Activated T-helper 1 cell treated with anti-CD3 and anti-CD28 coated beads, Interleukin-12 subunit alpha, Interleukin-12 subunit beta, Interleukin-2, Interleukin-4 antibody, amounts not matched to agents 30 ng/mL and 10 ng/mL and 1 ng/mL, durations not matched to agents 14 hours and 24 hours and 36 hours (primary cell): ENCODE data around the gene EPN1. TPM values are rescaled to one million over a fixed set of nuclear protein-coding genes. Genes with fewer than 3 reads are reported as not detected.

Experiments
- DNase-seq: peaks from one replicate; pipeline ENCODE4 v3.0.0; 2021; ENCODE audit warnings: low spot score
- H3K27ac Mint-ChIP-seq: one replicate; pipeline ENCODE4 v1.8.0; 2021; ENCODE audit warnings: mild to moderate bottlenecking, mixed read lengths
- H3K27me3 Mint-ChIP-seq: one replicate; pipeline ENCODE4 v1.8.0; 2022; ENCODE audit warnings: mild to moderate bottlenecking, moderate library complexity, mixed read lengths; ENCODE audit not compliant: insufficient read depth
- H3K36me3 Mint-ChIP-seq: one replicate; pipeline ENCODE4 v1.8.0; 2021; ENCODE audit warnings: low read depth, mixed read lengths
- H3K4me1 Mint-ChIP-seq: one replicate; pipeline ENCODE4 v1.8.0; 2021; ENCODE audit warnings: low read depth, mixed read lengths
- H3K4me3 Mint-ChIP-seq: one replicate; pipeline ENCODE4 v1.8.0; 2021; ENCODE audit warnings: mild to moderate bottlenecking, moderate library complexity, mixed read lengths
- H3K9me3 Mint-ChIP-seq: one replicate; pipeline ENCODE4 v1.8.0; 2021; ENCODE audit warnings: mixed read lengths
- intact Hi-C: fragments of 100-400 bp; cut with micrococcal nuclease; formaldehyde crosslinking; loops from one replicate; pipeline ENCODE4 v1.15.1; 2024
- total RNA-seq: library from RNA; stranded (reverse); gene quantifications from 2 replicates; pipeline ENCODE4 v1.2.3, GENCODE V29; 2022

Gene EPN1
- total RNA-seq, 1 donor from 2014 or later: 48.3 TPM

DNA sequence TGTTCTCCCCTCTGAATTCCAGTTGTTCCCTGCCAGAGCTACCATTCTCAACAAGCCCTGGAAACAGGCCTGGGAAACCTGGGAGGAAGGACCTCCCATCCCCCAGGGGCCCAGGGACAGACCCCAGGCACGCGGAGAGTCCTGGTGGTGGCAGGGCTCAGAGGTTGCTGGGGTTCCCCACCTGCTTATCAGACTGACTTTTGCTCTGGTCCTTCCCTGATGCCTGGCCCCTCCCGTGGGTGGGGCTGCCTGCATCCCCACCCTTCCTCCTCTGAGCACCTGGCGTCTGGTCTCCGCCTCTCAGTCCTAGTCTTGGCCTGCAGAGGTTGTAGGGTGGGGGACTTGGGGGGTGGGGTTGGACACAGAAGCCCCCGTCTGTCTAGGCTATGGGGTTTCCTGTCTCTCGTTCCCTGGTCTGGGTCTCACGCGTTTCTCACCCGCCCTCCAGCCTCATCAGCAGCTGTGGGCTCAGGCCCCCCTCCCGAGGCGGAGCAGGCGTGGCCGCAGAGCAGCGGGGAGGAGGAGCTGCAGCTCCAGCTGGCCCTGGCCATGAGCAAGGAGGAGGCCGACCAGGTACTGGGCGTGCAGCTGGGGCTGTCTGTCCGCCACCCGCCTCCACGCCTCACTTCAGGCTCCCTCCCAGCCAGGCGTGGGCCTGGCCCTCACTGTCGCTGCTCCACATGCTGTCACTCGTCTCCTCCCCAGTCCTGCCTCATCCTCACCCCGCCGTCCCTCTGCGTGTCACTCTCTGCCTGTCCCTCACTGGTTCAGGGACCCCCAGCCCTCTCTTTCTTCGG, 13.6 kb downstream of the EPN1 start:
- DNase-seq: no peak
- intact Hi-C loops: no loop called here

GRCh38 chr19:55689411-55690108, 14.5 kb downstream of the EPN1 start:
- intact Hi-C loops: no loop called here
- H3K27ac Mint-ChIP-seq: no peak overlapping the region
- H3K9me3 Mint-ChIP-seq: no peaks in the 10 kb centered on the region
- H3K4me3 Mint-ChIP-seq: no peak overlapping the region
- DNase-seq: no peak
- peaks cover 11% of the 10 kb centered on the region for H3K36me3 Mint-ChIP-seq
- no peaks in the 10 kb centered on the region for H3K27me3 Mint-ChIP-seq
- no peaks in the 10 kb centered on the region for H3K4me1 Mint-ChIP-seq

More for the DNA sequence above, 13.6 kb downstream of the EPN1 start:
- Mint-ChIP-seq H3K9me3 (no peaks in the 10 kb centered on the region), H3K27ac (no peak overlapping the region), H3K4me3 (no peak overlapping the region), H3K4me1 (no peaks in the 10 kb centered on the region), H3K36me3 (peaks cover 12% of the 10 kb centered on the region), H3K27me3 (no peaks in the 10 kb centered on the region)

GRCh38 chr19:55690109-55690768, 15.2 kb downstream of the EPN1 start:
- no peaks in the 10 kb centered on the region for H3K4me1 Mint-ChIP-seq
- H3K36me3 Mint-ChIP-seq: peaks cover 9% of the 10 kb centered on the region
- H3K9me3 Mint-ChIP-seq: no peaks in the 10 kb centered on the region
- no peak for DNase-seq
- H3K27me3 Mint-ChIP-seq: no peaks in the 10 kb centered on the region
- intact Hi-C loops: no loop called here
- no peak overlapping the region for H3K27ac Mint-ChIP-seq
- H3K4me3 Mint-ChIP-seq: no peak overlapping the region

GRCh38 chr19:55690769-55691545, 15.9 kb downstream of the EPN1 start:
- Mint-ChIP-seq H3K36me3 (peaks cover 11% of the 10 kb centered on the region), H3K27ac (no peak overlapping the region)
- no peak for DNase-seq

DNA sequence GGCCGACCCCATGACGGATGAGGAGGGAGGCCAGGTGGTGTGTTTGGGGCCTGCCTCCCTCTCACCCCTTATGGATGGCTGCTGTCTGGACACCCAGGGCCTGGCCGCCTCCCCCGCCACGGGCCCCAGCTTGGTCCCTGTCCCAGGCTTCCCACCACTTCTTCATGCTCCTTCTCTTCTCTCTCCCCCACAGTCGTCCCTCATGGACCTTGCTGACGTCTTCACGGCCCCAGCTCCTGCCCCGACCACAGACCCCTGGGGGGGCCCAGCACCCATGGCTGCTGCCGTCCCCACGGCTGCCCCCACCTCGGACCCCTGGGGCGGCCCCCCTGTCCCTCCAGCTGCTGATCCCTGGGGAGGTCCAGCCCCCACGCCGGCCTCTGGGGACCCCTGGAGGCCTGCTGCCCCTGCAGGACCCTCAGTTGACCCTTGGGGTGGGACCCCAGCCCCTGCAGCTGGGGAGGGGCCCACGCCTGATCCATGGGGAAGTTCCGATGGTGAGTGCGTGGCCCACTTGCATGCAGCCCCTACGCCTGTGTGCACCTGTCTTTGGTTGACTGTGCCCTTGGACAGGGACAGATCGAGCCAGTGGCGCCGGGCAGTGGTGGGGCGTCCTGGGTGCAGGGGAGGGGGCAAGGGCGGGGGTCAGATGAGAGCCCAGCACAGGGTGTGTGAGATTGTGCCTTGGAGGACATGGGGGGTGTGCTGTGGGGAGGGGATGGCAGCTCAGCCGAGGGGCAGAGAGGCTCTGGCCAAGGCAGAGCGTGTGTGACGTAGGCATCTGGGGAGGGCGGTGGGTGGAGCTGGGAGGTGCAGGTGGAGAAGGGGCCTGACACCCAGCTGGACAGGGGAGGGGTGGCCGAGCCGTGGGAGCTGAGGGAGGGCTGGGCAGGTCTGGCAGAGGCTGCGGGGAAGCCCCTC, 16.8 kb downstream of the EPN1 start:
- H3K36me3 Mint-ChIP-seq: peaks cover 8% of the 10 kb centered on the region
- intact Hi-C loops: no loop called here
- H3K4me3 Mint-ChIP-seq: no peak overlapping the region
- H3K4me1 Mint-ChIP-seq: no peaks in the 10 kb centered on the region
- H3K27me3 Mint-ChIP-seq: no peaks in the 10 kb centered on the region
- no peak for DNase-seq
- H3K27ac Mint-ChIP-seq: no peak overlapping the region
- no peaks in the 10 kb centered on the region for H3K9me3 Mint-ChIP-seq

More at GRCh38 chr19:55690769-55691545, 15.9 kb downstream of the EPN1 start:
- Mint-ChIP-seq H3K27me3 (no peaks in the 10 kb centered on the region), H3K4me3 (no peak overlapping the region), H3K9me3 (no peaks in the 10 kb centered on the region), H3K4me1 (no peaks in the 10 kb centered on the region)
- intact Hi-C loops: no loop called here

DNA sequence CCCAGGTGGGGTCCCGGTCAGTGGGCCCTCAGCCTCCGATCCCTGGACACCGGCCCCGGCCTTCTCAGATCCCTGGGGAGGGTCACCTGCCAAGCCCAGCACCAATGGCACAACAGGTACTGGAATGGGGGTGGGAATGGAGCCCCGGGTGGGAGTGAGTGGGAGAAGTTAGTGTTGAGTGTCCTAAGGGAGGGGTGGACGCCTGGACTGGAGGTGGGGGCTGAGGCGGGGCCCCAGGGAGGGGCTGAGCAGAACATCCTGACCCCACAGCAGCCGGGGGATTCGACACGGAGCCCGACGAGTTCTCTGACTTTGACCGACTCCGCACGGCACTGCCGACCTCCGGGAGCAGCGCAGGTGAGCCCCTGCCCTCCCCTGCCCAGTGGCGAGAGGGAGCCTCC, 17.7 kb downstream of the EPN1 start:
- H3K36me3 Mint-ChIP-seq: peaks cover 13% of the 10 kb centered on the region
- intact Hi-C loops: no loop called here
- no peak overlapping the region for H3K27ac Mint-ChIP-seq
- DNase-seq: no peak
- H3K4me1 Mint-ChIP-seq: no peaks in the 10 kb centered on the region
- no peaks in the 10 kb centered on the region for H3K27me3 Mint-ChIP-seq
- H3K9me3 Mint-ChIP-seq: no peaks in the 10 kb centered on the region
- H3K4me3 Mint-ChIP-seq: no peak overlapping the region

DNA sequence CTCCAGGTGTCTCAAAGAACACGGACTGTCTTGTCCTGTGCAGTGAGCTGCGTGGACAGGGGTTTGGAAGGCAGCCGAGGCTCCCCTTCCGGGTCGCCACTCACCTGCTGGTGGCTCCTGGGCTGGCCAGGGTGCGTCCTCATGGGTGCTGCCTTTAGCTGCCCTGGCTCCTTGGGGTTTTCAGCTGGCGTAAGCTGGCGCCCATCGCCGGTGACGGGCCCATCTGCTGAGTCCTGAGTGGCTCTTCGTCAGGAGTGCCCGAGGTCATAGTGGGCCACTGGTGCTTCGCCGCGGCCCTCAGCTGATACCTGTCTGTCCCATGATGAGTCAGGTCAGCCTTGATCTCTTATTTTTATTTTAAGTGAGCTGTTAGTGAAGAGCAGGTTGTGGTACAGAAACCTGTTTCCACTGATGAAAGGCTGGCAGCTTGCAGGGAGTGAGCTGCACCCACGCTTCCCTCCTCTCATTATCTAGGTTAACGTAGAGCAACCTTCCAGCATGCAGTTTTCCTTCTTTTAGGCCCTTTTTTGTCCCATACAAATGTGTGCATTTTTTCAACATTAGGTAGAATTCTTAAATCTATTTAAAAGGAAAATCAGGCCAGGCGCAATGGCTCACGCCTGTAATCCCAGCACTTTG, 18.4 kb downstream of the EPN1 start:
- no peak overlapping the region for H3K27ac Mint-ChIP-seq

DNA sequence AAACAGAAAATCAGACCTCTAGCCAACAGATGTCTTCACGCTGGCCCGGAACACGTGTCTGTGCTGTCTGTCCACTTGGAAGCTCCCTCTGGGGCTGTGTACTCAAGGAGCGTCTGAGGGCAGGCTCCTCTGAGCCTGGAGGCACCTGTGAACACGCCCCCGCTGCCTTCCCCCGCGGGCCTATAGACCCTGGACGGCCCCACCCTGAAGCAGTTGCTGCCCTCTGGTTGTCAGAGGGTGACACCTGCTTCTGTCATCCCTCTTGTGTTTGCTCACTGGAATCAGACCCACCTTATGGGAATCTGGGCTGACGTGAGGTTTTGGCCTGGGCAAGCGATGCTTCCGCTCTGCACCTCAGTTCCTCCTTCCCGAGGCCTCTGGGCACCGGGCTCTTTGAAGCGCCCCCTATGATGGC, 19.2 kb downstream of the EPN1 start:
- no peak for DNase-seq
- H3K4me3 Mint-ChIP-seq: no peak overlapping the region
- no peak overlapping the region for H3K27ac Mint-ChIP-seq
- H3K27me3 Mint-ChIP-seq: no peaks in the 10 kb centered on the region
- intact Hi-C loops: no loop called here
- H3K4me1 Mint-ChIP-seq: no peaks in the 10 kb centered on the region
- H3K36me3 Mint-ChIP-seq: peaks cover 17% of the 10 kb centered on the region
- no peaks in the 10 kb centered on the region for H3K9me3 Mint-ChIP-seq

More for the DNA sequence above, 18.4 kb downstream of the EPN1 start:
- Mint-ChIP-seq H3K4me1 (no peaks in the 10 kb centered on the region), H3K36me3 (peaks cover 15% of the 10 kb centered on the region), H3K9me3 (no peaks in the 10 kb centered on the region), H3K4me3 (no peak overlapping the region), H3K27me3 (no peaks in the 10 kb centered on the region)
- intact Hi-C loops: no loop called here
- DNase-seq: no peak

DNA sequence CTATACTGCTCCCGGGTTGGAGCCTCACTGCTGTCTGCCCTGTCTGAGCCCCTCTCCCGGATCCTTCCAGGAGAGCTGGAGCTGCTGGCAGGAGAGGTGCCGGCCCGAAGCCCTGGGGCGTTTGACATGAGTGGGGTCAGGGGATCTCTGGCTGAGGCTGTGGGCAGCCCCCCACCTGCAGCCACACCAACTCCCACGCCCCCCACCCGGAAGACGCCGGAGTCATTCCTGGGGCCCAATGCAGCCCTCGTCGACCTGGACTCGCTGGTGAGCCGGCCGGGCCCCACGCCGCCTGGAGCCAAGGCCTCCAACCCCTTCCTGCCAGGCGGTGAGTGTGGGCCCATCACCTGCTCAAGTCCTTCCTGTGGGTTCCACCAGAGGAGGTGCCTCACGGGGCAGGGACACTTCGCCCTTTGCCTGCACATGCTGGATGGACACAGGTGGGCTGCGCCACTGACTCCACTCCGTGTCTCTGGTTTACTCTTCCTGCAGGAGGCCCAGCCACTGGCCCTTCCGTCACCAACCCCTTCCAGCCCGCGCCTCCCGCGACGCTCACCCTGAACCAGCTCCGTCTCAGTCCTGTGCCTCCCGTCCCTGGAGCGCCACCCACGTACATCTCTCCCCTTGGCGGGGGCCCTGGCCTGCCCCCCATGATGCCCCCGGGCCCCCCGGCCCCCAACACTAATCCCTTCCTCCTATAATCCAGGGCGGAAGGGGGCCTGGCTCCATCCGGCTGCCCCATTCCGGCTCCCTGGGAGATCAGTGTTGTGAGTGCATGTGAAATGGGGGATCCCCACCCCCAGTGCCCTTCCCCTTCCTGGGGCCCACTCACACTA, 19.8 kb downstream of the EPN1 start:
- Mint-ChIP-seq H3K36me3 (peaks cover 17% of the 10 kb centered on the region), H3K27ac (no peak overlapping the region), H3K9me3 (no peaks in the 10 kb centered on the region), H3K4me1 (no peaks in the 10 kb centered on the region), H3K27me3 (no peaks in the 10 kb centered on the region), H3K4me3 (no peak overlapping the region)
- intact Hi-C loops: no loop called here
- no peak for DNase-seq

DNA sequence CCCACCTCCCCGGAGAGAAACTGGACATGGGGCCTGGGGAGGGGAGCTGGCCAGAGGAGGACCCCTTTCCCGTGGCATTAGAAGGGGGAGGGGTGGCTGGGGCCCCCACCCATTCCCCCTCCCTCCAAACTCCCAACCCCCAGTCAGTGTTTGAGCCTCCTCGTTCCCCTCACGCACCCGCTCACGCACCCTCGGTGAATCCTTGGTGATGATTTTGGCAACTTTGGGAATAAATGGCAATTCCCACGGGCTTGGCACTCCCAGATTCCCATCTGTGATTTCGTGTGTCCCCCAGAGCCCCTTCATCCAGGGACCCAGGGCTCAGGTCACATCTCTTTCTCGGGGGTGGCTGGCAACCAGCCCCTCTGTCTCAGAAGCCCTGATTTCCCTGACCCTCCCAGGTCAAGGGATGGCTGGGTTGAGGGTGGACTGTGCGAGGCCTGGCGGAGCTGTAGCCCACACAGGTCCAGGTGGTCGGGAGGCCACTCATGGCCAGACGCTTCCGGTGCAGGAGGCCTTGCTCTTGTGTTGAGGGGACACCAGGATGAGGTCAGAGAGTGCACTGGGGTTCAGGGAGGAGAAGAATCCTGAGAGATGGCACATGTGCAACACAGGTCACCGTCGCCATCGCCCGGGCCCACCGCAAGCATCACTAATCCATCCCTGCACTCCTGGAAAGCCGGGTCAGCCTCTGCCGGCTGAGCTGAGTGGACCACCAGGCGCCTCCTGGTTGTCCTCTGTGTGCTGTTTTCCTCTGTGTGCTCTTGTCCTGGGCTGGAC, 20.7 kb downstream of the EPN1 start:
- intact Hi-C loops: no loop called here
- no peak for DNase-seq
- H3K36me3 Mint-ChIP-seq: peaks cover 20% of the 10 kb centered on the region
- H3K9me3 Mint-ChIP-seq: no peaks in the 10 kb centered on the region
- H3K27ac Mint-ChIP-seq: no peak overlapping the region
- no peaks in the 10 kb centered on the region for H3K4me1 Mint-ChIP-seq
- H3K27me3 Mint-ChIP-seq: no peaks in the 10 kb centered on the region
- no peak overlapping the region for H3K4me3 Mint-ChIP-seq
